Measurements from ENCODE around the gene EPS8L3. TPM values are rescaled to one million over a fixed set of nuclear protein-coding genes. Genes with fewer than 3 reads are reported as not detected.

EPS8L3 gene
- total and polyA plus RNA-seq, 4 donors, result 0.09 to 0.38 (median 0.15) TPM; not detected in 1

- Histone ChIP-seq H3K4me3 (ENCODE audit: low read depth in 1 of 3, low read length in 3 of 3) (no peak overlapping the region), H3K4me1 (ENCODE audit: control insufficient read depth in 4 of 4, insufficient read depth in 4 of 4, low read length in 3 of 4) (no peaks in the 10 kb centered on the region), H3K27me3 (ENCODE audit: control insufficient read depth in 4 of 4, insufficient read depth in 4 of 4, low read length in 3 of 4) (no peaks in the 10 kb centered on the region), H3K9ac (ENCODE audit: low read depth in 1 of 2, low read length in 2 of 2) (no peak overlapping the region), H3K9me3 (ENCODE audit: control insufficient read depth in 4 of 4, low read length in 3 of 4) (peaks cover 0 to 5% (median 0%) of the 10 kb centered on the region in 4 donors), H3K36me3 (ENCODE audit: control insufficient read depth in 4 of 4, insufficient read depth in 3 of 4, low read depth in 1 of 4, low read length in 3 of 4) (no peaks in the 10 kb centered on the region), H3K27ac (ENCODE audit: low read depth in 1 of 2, low read length in 2 of 2) (no peak overlapping the region)
- TF ChIP-seq TAF1 (conservative IDR thresholded peaks at IDR 0.05) (no peak), HNF4A (conservative IDR thresholded peaks at IDR 0.05) (no peak), ATF3 (IDR thresholded peaks at IDR 0.05) (no peak)
- TF ChIP-seq, protein P1, sequence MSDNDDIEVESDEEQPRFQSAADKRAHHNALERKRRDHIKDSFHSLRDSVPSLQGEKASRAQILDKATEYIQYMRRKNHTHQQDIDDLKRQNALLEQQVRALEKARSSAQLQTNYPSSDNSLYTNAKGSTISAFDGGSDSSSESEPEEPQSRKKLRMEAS (IDR thresholded peaks at IDR 0.05), result no peak
- 95% methylated on average over 5 of the region's 5 CpGs for WGBS
- no peak for DNase-seq (ENCODE audit: low spot score)
Observed at GRCh38 chr1:109784551-109785252, 21.0 kb upstream of the EPS8L3 start.

- peaks cover 0 to 5% (median 0%) of the 10 kb centered on the region in 4 donors for H3K9me3 ChIP-seq (ENCODE audit: control insufficient read depth in 4 of 4, low read length in 3 of 4)
- H3K4me1 ChIP-seq (ENCODE audit: control insufficient read depth in 4 of 4, insufficient read depth in 4 of 4, low read length in 3 of 4), result no peaks in the 10 kb centered on the region
- H3K9ac ChIP-seq (ENCODE audit: low read depth in 1 of 2, low read length in 2 of 2), result no peak overlapping the region
- WGBS, result 77% methylated on average over 8 of the region's 8 CpGs
- no peak overlapping the region for H3K27ac ChIP-seq (ENCODE audit: low read depth in 1 of 2, low read length in 2 of 2)
- no peaks in the 10 kb centered on the region for H3K27me3 ChIP-seq (ENCODE audit: control insufficient read depth in 4 of 4, insufficient read depth in 4 of 4, low read length in 3 of 4)
- DNase-seq (ENCODE audit: low spot score), result no peak
- H3K4me3 ChIP-seq (ENCODE audit: low read depth in 1 of 3, low read length in 3 of 3), result no peak overlapping the region
- TF ChIP-seq YY1 (IDR thresholded peaks at IDR 0.05) (no peak), RXRA (IDR thresholded peaks at IDR 0.05) (no peak), TAF1 (conservative IDR thresholded peaks at IDR 0.05) (no peak), REST (IDR thresholded peaks at IDR 0.05) (no peak), RAD21 (IDR thresholded peaks at IDR 0.05) (no peak), GABPA (IDR thresholded peaks at IDR 0.05 in 1 of 2, conservative IDR thresholded peaks at IDR 0.05 in 1 of 2) (no peak), EGR1 (IDR thresholded peaks at IDR 0.05; ENCODE audit: low read depth in 2 of 2) (no peak), NR2F2 (IDR thresholded peaks at IDR 0.05) (no peak), ZBTB33 (IDR thresholded peaks at IDR 0.05) (no peak), FOXA1 (IDR thresholded peaks at IDR 0.05) (no peak), JUND (IDR thresholded peaks at IDR 0.05) (no peak), HNF4A (conservative IDR thresholded peaks at IDR 0.05) (no peak), SP1 (IDR thresholded peaks at IDR 0.05) (no peak), HNF4G (IDR thresholded peaks at IDR 0.05) (no peak), CTCF (IDR thresholded peaks at IDR 0.05; ENCODE audit: low read depth, low read length, missing input control) (no peak)
- TF ChIP-seq, protein P1 (IDR thresholded peaks at IDR 0.05), result no peak
- H3K36me3 ChIP-seq (ENCODE audit: control insufficient read depth in 4 of 4, insufficient read depth in 3 of 4, low read depth in 1 of 4, low read length in 3 of 4), result no peaks in the 10 kb centered on the region
Observed at GRCh38 chr1:109783436-109783835, 19.7 kb upstream of the EPS8L3 start.

Data from liver (tissue), 9 donors.